ENCODE results near the gene OR10H3.

The OR10H3 gene

GRCh38 chr19:15787611-15788155, 49.9 kb downstream of the OR10H3 start, which contains the start of gene OR10H5:
TSS of gene OR10H5 (plus strand) at chr19:15787661. CDS start at chr19:15794049, 6,388 bp downstream.
- no peak within 1 kb of the TSS for H3K4me3 ChIP-seq (ENCODE audit: low read depth, low read length)
- DNase-seq (ENCODE audit: low read depth), result no peak
- TF ChIP-seq CTCF (conservative IDR thresholded peaks at IDR 0.05; ENCODE audit: low read depth, low read length), result no peak

DNA sequence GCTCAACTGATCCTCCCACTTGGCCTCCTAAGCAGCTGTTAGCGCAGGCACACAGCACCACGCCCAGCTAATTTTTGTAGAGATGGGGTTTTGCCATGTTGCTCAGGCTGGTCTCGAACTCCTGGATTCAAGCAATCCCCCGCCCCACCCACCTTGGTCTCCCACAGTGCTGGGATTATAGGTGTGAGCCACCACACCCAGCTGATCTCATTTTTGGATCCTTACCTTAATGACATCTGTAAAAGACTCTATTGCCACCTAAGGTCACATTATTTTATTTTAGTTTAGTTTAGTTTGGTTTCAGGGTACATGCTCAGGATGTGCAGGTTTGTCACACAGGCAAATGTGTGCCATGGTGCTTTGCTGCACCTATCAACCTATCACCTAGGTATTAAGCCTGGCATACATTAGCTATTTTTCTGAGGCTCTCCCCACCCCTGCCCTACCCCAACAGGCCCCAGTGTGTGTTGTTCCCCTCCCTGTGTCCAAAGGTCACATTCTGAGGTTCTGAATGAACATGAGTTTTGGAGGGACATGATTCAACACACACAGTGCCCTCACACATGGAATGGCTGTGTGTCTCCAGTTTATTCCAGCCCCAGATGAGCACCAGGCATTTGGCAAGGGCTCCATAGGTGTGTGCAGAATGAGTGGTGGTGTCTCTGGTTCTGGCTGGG, 50.9 kb downstream of the OR10H3 start:
- DNase-seq (ENCODE audit: low read depth), result no peak
- TF ChIP-seq CTCF (conservative IDR thresholded peaks at IDR 0.05; ENCODE audit: low read depth, low read length), result no peak
- no peak overlapping the region for H3K4me3 ChIP-seq (ENCODE audit: low read depth, low read length)

DNA sequence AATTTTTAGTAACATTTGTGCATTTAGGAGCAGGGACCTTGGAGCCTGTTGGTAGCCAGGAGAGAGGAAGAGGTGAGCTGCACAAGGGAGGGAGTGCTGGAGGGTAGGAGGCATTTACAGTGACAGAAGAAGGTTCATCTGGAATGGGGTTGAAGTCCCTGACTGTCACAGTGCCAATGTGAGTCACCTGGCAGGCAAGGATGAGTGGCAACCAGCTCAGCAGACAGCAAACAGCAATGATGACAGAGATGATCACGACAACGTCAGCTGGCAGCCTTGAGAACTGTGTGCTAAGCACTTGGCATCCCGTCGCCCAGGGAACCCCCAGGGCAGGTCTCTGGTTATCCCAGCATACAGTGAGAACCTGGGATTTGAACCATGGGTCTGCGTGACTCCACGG, 52.3 kb downstream of the OR10H3 start:
- H3K4me3 ChIP-seq (ENCODE audit: low read depth, low read length), result no peak overlapping the region
- no peak for TF ChIP-seq CTCF (conservative IDR thresholded peaks at IDR 0.05; ENCODE audit: low read depth, low read length)
- DNase-seq (ENCODE audit: low read depth), result no peak

Data from choroid plexus epithelial cell (primary cell).